H1 (cell line): ENCODE data around the gene OR6M1. TPM values are rescaled to one million over a fixed set of nuclear protein-coding genes. Genes with fewer than 3 reads are reported as not detected.

Source experiments
- CTCF ChIA-PET: fragments of 300-600 bp; sonication (Branson Sonifier 250); formaldehyde crosslinking; loops from one replicate; lab custom pipeline; 2021; ENCODE audit not compliant: partially characterized antibody; lab: Charles Lee
- POLR2A ChIA-PET: fragments of 300-600 bp; sonication (Branson Sonifier 250); formaldehyde crosslinking; loops from one replicate; lab custom pipeline; 2021; ENCODE audit warnings: inconsistent platforms; ENCODE audit not compliant: partially characterized antibody; lab: Charles Lee
- DNase-seq, 2 experiments: peaks; one replicate each; pipeline versions ENCODE4 v3.0.0 to v3.0.0-alpha.2; 2010 to 2022; ENCODE audit warnings: low spot score in 2 of 2, low read depth in 1 of 2, mixed read lengths in 1 of 2
- FAIRE-seq: peaks from 2 replicates; lab custom pipeline; 2011; peaks lifted over from hg19 to GRCh38; lab: Jason Lieb, UNC
- H2AFZ ChIP-seq: 2 replicates; pipeline ENCODE4 v1.8.1; 2012; ENCODE audit warnings: low read length, inconsistent platforms
- H2AK5ac ChIP-seq: 2 replicates; pipeline ENCODE4 v1.6.1; 2013; ENCODE audit warnings: low read depth, low read length
- H2BK120ac ChIP-seq: replicated peaks from 2 replicates; pipeline ENCODE3; 2013; ENCODE audit warnings: low read depth, low read length, inconsistent platforms
- H2BK12ac ChIP-seq: 2 replicates; pipeline ENCODE4 v1.6.1; 2013; ENCODE audit warnings: low read depth, low read length
- H2BK15ac ChIP-seq: 2 replicates; pipeline ENCODE4 v1.6.1; 2013; ENCODE audit warnings: low read length
- H2BK20ac ChIP-seq: 2 replicates; pipeline ENCODE4 v1.6.1; 2013; ENCODE audit warnings: low read length
- H2BK5ac ChIP-seq: 2 replicates; pipeline ENCODE4 v1.6.1; 2013; ENCODE audit warnings: low read depth, low read length
- H3K14ac ChIP-seq: 2 replicates; pipeline ENCODE4 v1.6.1; 2013; ENCODE audit warnings: inconsistent platforms; ENCODE audit not compliant: insufficient read length
- H3K18ac ChIP-seq: 2 replicates; pipeline ENCODE4 v1.6.1; 2013; ENCODE audit warnings: low read length; ENCODE audit errors: extremely low read depth
- H3K23ac ChIP-seq: 2 replicates; pipeline ENCODE4 v1.6.1; 2013; ENCODE audit warnings: inconsistent platforms; ENCODE audit not compliant: insufficient read length
- H3K23me2 ChIP-seq: 2 replicates; pipeline ENCODE4 v1.6.1; 2013; ENCODE audit warnings: low read depth, low read length
- H3K27ac ChIP-seq: 2 replicates; pipeline ENCODE4 v1.6.1; 2011; ENCODE audit warnings: low read depth, low read length, inconsistent platforms
- H3K27me3 ChIP-seq, 4 experiments: replicated peaks in 1 of 4; 1 replicate in 1 of 4; 2 replicates in 3 of 4; pipeline versions ENCODE4 v1.6.1 to v1.8.1; 2011 to 2013; ENCODE audit warnings: low read length in 3 of 4, mild to moderate bottlenecking in 3 of 4, inconsistent platforms in 2 of 4, mixed read lengths in 2 of 4, moderate library complexity in 1 of 4; ENCODE audit not compliant: control insufficient read depth in 3 of 4, insufficient read depth in 3 of 4; ENCODE audit errors: extremely low read depth in 1 of 4
- H3K36me3 ChIP-seq, 4 experiments: 2 replicates each; pipeline versions ENCODE4 v1.6.1 to v1.8.1; 2011 to 2013; ENCODE audit warnings: mild to moderate bottlenecking in 4 of 4, low read length in 3 of 4, moderate library complexity in 2 of 4, control low read depth in 1 of 4, inconsistent platforms in 1 of 4; ENCODE audit not compliant: insufficient read depth in 4 of 4, control insufficient read depth in 2 of 4
- H3K4ac ChIP-seq: replicated peaks from 2 replicates; pipeline ENCODE3; 2013; ENCODE audit warnings: low read length, low read depth, mixed read lengths, inconsistent platforms; ENCODE audit not compliant: insufficient read length
- H3K4me1 ChIP-seq, 4 experiments: replicated peaks in 1 of 4; 1 replicate in 1 of 4; 2 replicates in 3 of 4; pipeline versions ENCODE4 v1.6.1 to v1.8.1; 2011 to 2013; ENCODE audit warnings: low read length in 3 of 4, inconsistent platforms in 2 of 4, mixed read lengths in 1 of 4; ENCODE audit not compliant: insufficient read depth in 4 of 4, control insufficient read depth in 3 of 4
- H3K4me2 ChIP-seq, 2 experiments: 2 replicates each; pipeline versions ENCODE4 v1.6.1 to v1.8.1; 2011 to 2013; ENCODE audit warnings: low read depth in 2 of 2, low read length in 2 of 2, control low read depth in 1 of 2, inconsistent platforms in 1 of 2, mild to moderate bottlenecking in 1 of 2; ENCODE audit not compliant: insufficient read depth in 1 of 2
- H3K4me3 ChIP-seq, 4 experiments: fragments of 200-600, 300-600 bp in 1 of 4; sonication (generic), shearing (Covaris generic), sonication (Bioruptor Twin) in 1 of 4; 2 replicates each; pipeline versions ENCODE4 v1.5.1 to v1.8.1; 2011 to 2016; ENCODE audit warnings: low read length in 4 of 4, low read depth in 3 of 4, control low read depth in 2 of 4, inconsistent platforms in 2 of 4, mild to moderate bottlenecking in 2 of 4, mixed read lengths in 1 of 4, moderate library complexity in 1 of 4; ENCODE audit not compliant: insufficient read depth in 2 of 4; ENCODE audit errors: extremely low read depth in 1 of 4
- H3K56ac ChIP-seq: replicated peaks from 2 replicates; pipeline ENCODE3; 2013; ENCODE audit warnings: low read depth, mild to moderate bottlenecking, mixed read lengths, low read length, inconsistent platforms; ENCODE audit not compliant: insufficient read length
- H3K79me1 ChIP-seq: 2 replicates; pipeline ENCODE4 v1.6.1; 2013; ENCODE audit warnings: low read depth, low read length, control low read depth
- H3K79me2 ChIP-seq, 2 experiments: 2 replicates each; pipeline versions ENCODE4 v1.6.1 to v1.8.1; 2012 to 2013; ENCODE audit warnings: low read length in 2 of 2, mild to moderate bottlenecking in 2 of 2, inconsistent platforms in 1 of 2; ENCODE audit not compliant: insufficient read depth in 2 of 2, control insufficient read depth in 1 of 2
- H3K9ac ChIP-seq, 4 experiments: replicated peaks in 1 of 4; 1 replicate in 1 of 4; 2 replicates in 3 of 4; pipeline versions ENCODE4 v1.6.1 to v1.8.1; 2011 to 2013; ENCODE audit warnings: low read depth in 3 of 4, low read length in 3 of 4, control low read depth in 2 of 4, mild to moderate bottlenecking in 2 of 4, moderate library complexity in 2 of 4, inconsistent platforms in 1 of 4; ENCODE audit errors: extremely low read depth in 1 of 4
- H3K9me3 ChIP-seq, 2 experiments: 2 replicates each; pipeline versions ENCODE4 v1.6.1 to v1.8.1; 2012 to 2013; ENCODE audit warnings: mild to moderate bottlenecking in 2 of 2, moderate library complexity in 2 of 2, control low read depth in 1 of 2, inconsistent platforms in 1 of 2, low read depth in 1 of 2, low read length in 1 of 2, mixed read lengths in 1 of 2; ENCODE audit not compliant: insufficient read depth in 2 of 2
- H4K20me1 ChIP-seq, 2 experiments: replicated peaks in 1 of 2; 2 replicates each; pipeline versions ENCODE3 to v1.8.1; 2011 to 2013; ENCODE audit warnings: inconsistent platforms in 2 of 2, low read length in 2 of 2, mild to moderate bottlenecking in 1 of 2; ENCODE audit not compliant: insufficient read depth in 2 of 2, control insufficient read depth in 1 of 2
- H4K5ac ChIP-seq: 2 replicates; pipeline ENCODE4 v1.6.1; 2013; ENCODE audit warnings: low read length, low read depth, mixed read lengths, inconsistent platforms; ENCODE audit not compliant: insufficient read length
- H4K8ac ChIP-seq: 2 replicates; pipeline ENCODE4 v1.8.0; 2013; ENCODE audit warnings: mild to moderate bottlenecking, moderate library complexity, low read length, inconsistent platforms; ENCODE audit not compliant: insufficient read depth; ENCODE audit errors: extremely low read depth
- H4K91ac ChIP-seq: replicated peaks from 2 replicates; pipeline ENCODE3; 2013; ENCODE audit warnings: low read length, mixed read lengths, inconsistent platforms; ENCODE audit not compliant: insufficient read length
- CBX8 ChIP-seq: fragments of 300-800, 300-1000 bp; sonication (generic); IDR thresholded peaks from 2 replicates; pipeline ENCODE4 v1.7.1; 2016; ENCODE audit warnings: low read depth, low read length, borderline replicate concordance
- E2F6 ChIP-seq: IDR thresholded peaks from 2 replicates; pipeline ENCODE4 v1.6.1; 2012; ENCODE audit warnings: inconsistent platforms
- WGBS, 2 experiments: shearing (Covaris generic) in 1 of 2; methylation state at CpG; one replicate each; pipeline versions ENCODE4 v1.1.6 to v1.1.7; 2013 to 2015; ENCODE audit warnings: low lambda C conversion rate in 2 of 2, mixed read lengths in 2 of 2, inconsistent platforms in 1 of 2, low coverage in 1 of 2, missing lambda C conversion rate in 1 of 2; ENCODE audit not compliant: insufficient replicate concordance in 2 of 2, insufficient coverage in 1 of 2, insufficient read length in 1 of 2; ENCODE audit errors: extremely low coverage in 1 of 2, missing lambda C conversion rate in 1 of 2; 5-methylcytosine and 5-hydroxymethylcytosine counted together
- polyA plus RNA-seq, 7 experiments: library from polyadenylated mRNA; depleted of rRNA in 3 of 7; stranded (reverse) in 5 of 7; unstranded in 2 of 7; fragments of >200 nt in 5 of 7; fragments of 200-250 nt in 2 of 7; gene quantifications; 1 replicate in 5 of 7; 2 replicates in 1 of 7; 4 replicates in 1 of 7; pipeline versions ENCODE4 v1.2.1 to v1.2.3, GENCODE V29; 2011 to 2013; ENCODE audit warnings: missing spikeins in 2 of 7, mixed read lengths in 2 of 7
- total RNA-seq: library from RNA; stranded (reverse); fragmentation: NEBNext Ultra II Directional; extraction: Animal tissue kit (Norgen Biotek cat#: 25700); gene quantifications from 2 replicates; pipeline ENCODE4 v1.2.1, GENCODE V29; 2021

Gene OR6M1
- total and polyA plus RNA-seq, 2 of the 8 experiments (the other 6 are each of a cell fraction or from before 2014, with no cell fraction given): not detected

- Histone ChIP-seq H2BK20ac (no peak overlapping the region), H3K9ac (no peak overlapping the region), H3K4me3 (no peak overlapping the region), H3K27ac (no peak overlapping the region), H2BK5ac (no peak overlapping the region), H4K20me1 (no peaks in the 10 kb centered on the region), H3K9me3 (no peaks in the 10 kb centered on the region), H2BK15ac (no peak overlapping the region), H3K56ac (no peak overlapping the region), H2AK5ac (no peak overlapping the region), H3K4me2 (no peak overlapping the region), H3K36me3 (peaks cover 0 to 2% (median 0%) of the 10 kb centered on the region in 4 experiments; a peak in 1 of 8 replicates), H2BK12ac (0 out of 2 replicates have a peak overlapping the region, but pooled peaks have one; percentile 77), H3K27me3 (no peaks in the 10 kb centered on the region), H2AFZ (peak overlapping the region; percentile 64; the same call in 1 of the 2 replicates), H2BK120ac (no peak overlapping the region), H3K79me2 (no peaks in the 10 kb centered on the region), H4K8ac (no peak overlapping the region), H4K5ac (no peak overlapping the region), H3K23ac (no peak overlapping the region), H3K4me1 (no peaks in the 10 kb centered on the region), H3K23me2 (no peaks in the 10 kb centered on the region), H3K79me1 (no peaks in the 10 kb centered on the region), H3K4ac (no peak overlapping the region), H3K18ac (peak overlapping the region; percentile 11; the same call in 1 of the 2 replicates), H4K91ac (no peak overlapping the region), H3K14ac (no peak overlapping the region)
- 89% methylated on average over 4 of the region's 4 CpGs; no CpG with 5 or more reads in 1 of the 2 experiments for WGBS, 2 experiments
- FAIRE-seq (no peak), DNase-seq (no peak)
- POLR2A ChIA-PET: no interaction called here
- no peak for TF ChIP-seq CBX8
- no peak for TF ChIP-seq E2F6
- CTCF ChIA-PET: no interaction called here
Observed at GRCh38 chr11:123798079-123798478, 8.1 kb downstream of the OR6M1 start.
